Ureter (tissue), 1 donor: ENCODE data around the gene HOXD3. TPM values are rescaled to one million over a fixed set of nuclear protein-coding genes. Genes with fewer than 3 reads are reported as not detected.

Experiments
- DNase-seq: peaks from one replicate; pipeline ENCODE4 v3.0.0-alpha.2; 2020; ENCODE audit warnings: low spot score
- total RNA-seq: library from RNA; stranded (reverse); gene quantifications from one replicate; pipeline ENCODE4 v1.2.4, GENCODE V29; 2023
- donor health status: DM: yes; HTN: yes; CAD: no.

The HOXD3 gene
- total RNA-seq, 1 donor from 2014 or later: 28.2 TPM

- DNase-seq: peak; percentile 39
Measured at GRCh38 chr2:176148751-176149421, 8.2 kb upstream of the HOXD3 start.

- no peak for DNase-seq
Measured at GRCh38 chr2:176149481-176149938, 7.6 kb upstream of the HOXD3 start.

- DNase-seq: no peak
Measured at GRCh38 chr2:176149939-176150583, 7.0 kb upstream of the HOXD3 start.

DNA sequence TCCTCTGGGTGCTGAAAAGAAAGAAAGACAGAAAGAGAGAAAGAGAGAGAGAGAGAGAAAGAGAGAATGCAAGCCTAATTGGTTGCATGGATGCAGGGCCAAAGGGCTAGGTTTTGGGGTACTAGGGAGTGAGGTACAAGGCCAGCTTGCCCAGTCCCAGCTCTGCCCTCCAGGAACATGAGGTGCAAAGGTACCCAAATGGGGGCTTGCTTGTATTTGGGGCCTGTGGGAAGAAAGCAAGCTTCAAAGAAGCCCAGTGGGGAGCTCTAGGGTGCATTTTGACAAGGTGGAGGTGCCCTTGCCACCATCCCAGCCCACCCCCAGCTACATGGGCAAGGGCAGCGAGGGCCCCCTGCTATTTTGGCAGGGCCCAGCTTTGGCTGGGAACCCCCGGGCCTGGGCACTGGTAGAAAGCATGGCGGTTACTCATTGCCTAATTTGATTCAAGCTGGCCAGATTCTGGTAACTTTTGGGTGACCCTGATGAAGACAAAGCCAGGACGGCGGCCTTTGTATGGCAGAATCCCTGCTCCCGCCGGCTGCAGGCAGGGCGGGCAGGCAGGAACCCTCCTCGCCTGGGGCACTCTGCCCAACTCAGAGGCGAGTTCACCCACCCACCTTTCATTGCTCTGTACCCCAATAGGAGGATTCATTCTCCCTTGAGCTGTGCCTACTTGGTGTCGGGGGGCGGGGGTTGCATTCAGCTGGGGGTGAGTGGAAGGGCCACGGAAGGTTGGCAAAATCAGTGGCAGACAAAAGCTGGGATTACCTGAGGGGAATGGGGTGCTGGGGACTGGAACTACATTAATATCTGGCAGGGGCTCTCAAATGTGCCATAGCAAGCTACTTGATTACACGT, 6.3 kb upstream of the HOXD3 start:
- no peak for DNase-seq

DNA sequence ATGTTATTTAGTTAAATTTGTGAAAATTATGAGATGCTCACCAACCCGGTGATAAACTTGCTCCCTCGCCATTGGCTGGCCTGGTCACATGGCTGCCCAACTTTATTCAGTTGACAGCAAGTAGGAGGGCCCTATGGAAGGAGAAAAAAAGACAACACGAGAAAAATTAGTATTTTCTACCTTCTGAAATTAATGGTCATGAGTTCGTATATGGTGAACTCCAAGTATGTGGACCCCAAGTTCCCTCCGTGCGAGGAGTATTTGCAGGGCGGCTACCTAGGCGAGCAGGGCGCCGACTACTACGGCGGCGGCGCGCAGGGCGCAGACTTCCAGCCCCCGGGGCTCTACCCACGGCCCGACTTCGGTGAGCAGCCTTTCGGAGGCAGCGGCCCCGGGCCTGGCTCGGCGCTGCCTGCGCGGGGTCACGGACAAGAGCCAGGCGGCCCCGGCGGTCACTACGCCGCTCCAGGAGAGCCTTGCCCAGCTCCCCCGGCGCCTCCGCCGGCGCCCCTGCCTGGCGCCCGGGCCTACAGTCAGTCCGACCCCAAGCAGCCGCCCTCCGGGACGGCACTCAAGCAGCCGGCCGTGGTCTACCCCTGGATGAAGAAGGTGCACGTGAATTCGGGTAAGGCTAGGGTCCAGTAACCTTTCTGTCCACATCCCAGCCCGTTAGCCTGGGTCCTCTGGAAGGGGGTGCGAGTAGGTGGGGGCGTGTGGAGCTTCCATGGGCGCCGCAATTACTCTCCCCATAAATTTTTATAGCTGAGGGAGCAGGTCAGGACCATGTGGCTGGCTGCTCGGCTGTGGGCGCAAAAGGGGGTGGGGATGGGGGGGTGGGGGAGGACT, 5.4 kb upstream of the HOXD3 start, which contains the start of gene HOXD4:
Gene HOXD4 (plus strand): TSS at position 109 of the 846 bp plus-strand sequence. CDS start 84 bp downstream, at position 193.
- no peak for DNase-seq

DNA sequence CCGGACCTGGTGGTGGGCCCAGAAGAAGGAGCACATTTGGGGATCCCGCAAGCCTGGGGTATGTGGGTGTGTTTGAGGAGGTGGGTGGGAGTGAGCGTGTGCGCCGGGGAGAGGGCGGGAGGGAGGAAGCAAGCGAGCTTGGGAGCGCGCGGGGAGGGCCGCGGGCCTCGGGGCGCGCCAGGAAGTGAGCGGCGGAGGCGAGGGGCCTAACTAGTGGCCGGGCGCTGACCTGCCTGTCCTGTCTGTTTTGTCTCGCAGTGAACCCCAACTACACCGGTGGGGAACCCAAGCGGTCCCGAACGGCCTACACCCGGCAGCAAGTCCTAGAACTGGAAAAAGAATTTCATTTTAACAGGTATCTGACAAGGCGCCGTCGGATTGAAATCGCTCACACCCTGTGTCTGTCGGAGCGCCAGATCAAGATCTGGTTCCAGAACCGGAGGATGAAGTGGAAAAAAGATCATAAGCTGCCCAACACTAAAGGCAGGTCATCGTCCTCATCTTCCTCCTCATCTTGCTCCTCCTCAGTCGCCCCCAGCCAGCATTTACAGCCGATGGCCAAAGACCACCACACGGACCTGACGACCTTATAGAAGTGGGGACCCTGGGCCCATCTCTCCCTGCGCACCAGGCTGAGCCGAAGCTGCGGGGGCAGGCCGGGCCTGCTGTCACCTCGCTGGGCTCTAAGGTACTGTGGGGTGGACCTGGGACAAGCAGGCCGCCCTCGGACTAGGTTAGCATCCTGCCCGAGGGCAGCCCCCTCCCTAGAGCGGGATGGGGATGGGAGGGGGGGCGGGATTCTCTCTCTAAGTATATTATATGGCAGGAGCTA, 4.5 kb upstream of the HOXD3 start:
- no peak for DNase-seq

GRCh38 chr2:176154576-176155252, 2.4 kb upstream of the HOXD3 start:
- no peak for DNase-seq

DNA sequence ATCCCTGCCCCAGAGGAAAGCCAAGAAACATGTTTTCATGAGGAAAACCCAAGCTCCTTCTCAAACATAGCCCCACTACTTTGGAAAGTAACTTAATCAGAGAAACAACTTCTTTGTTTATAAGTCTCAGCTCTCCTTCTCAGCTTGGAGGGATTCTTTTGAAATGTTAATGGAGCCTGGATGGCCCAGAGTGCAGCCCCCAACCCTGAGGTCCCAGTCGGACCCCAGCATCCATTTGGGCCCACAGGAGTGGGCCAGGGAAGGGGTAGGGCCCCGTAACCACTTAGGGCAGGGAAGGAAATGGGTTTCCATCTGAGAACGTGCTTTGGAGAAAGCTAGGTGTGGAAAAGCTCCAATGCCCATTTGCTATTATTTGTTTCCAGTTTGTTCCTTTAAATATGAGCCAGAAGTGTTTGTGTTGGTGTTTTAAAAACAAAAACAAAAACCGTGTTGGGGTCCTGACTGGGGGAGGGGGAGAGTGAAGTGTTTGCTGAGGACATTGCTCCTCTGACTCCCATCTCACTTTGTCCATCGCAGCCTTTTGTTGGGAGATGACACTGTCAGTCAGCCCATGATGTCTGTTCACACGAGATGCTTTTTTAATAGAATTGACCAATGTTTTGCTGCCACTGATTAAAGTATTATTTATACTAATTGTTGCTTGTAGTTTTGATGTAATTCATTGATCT, 1.6 kb upstream of the HOXD3 start:
- DNase-seq: no peak

DNA sequence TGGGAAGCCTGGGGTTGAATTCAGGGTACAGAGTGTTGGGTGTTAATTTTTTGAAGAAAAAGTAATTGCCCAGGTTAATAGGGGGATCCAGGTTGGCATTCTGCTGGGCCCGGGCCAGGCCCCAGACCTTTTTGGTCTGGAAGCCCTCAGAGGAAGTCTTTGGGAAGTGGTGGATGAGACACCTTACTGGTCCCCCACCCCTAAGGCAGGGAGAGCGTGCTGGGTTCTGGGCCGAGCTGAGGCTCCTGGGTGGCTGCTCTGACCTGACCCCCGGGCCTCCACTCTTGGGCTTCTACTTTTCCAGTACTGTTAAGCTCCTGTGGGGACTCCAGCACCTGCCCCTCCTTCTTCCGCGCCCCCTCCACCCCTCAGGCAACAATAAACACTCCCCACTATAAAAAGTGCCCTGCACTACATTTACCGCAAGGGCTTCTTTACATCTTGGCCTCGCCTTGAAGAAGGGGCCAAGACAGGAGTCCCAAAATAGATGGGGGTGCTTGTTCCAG, 753 bp upstream of the HOXD3 start:
- DNase-seq: no peak

DNA sequence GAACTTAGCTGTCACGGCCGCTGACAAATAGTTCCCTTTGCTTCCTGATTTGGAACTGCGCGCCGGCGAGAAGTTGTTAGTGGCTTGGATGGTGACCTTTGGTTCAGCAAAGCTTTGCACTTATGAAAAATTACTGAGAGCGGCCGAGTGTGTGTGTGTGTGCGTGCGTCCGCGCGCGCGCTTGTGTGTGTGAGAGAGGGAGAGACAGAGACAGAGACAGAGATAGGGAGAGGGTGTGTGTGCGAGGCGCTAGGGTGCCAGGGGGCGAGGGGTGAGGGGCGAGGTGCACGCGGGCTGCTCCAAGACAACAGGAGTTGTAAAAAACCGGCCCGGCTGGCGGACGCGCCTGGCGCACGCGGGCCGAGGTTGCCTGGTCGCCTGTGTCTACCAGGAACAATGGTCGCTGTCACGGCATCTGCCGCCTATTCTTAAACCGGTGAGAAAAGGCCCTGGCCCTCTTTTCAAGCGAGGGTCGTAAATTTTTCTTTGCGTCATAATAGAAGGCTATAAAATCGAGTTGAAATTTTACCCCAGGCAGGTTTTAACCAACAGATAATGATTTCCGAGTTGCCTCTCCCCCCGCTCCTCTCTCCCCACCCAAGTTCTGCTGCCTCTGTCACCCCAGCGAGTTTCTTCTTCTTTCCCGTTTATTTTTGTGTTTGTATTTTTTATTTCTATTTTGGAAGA, 535 bp downstream of the HOXD3 start:
- DNase-seq: no peak

DNA sequence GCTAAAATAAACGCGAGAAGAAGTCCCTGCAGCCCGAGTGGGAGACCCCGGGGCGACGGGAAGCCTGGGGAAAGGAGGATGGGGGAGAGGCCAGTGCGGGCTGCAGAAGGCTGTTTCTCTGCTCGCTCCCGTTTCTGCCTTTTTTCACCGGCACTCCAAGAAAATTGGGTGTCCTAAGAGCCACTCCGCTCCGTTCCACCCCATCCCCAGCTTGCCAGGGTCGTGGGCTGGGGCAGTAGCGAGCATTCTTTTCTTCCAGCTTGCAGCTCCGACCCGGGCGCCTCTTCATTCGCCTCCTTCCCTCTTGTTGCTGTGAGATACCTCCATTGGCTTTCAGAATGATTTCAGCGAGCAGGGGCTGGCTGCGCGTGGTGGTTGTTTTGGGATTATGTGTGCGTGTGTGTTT, 1.1 kb downstream of the HOXD3 start:
- DNase-seq: no peak

GRCh38 chr2:176158855-176159662, 2.0 kb downstream of the HOXD3 start:
- no peak for DNase-seq

DNA sequence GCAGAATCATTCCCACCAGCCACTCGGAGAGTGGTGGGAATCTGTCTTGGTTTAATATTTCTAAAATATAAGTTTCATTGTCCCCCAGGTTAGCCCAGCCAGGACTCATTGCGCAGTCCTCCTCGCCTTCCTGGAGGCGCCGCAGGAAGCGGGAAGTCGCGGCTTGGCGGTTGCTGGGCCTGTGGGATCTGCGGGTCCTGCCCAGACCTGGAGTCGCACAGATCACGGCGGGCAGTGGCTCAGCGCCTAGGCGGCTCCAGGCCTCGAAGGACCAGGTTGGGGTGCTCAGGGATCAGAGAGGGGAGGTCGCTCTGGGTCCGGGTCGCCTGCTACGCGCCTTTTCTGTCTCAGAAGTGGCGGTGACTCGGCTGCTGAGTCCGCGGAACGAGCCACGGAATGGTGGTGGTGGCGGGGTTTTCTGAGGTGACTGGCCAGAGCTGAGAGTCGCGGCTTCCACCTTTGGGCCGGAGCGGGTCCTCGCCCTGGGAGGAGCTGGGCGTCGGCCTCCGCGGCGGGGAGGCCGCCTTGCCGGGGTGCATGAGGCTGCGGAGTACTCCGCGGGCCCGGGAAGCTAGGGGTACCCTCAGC, 2.6 kb downstream of the HOXD3 start:
- DNase-seq: no peak

- no peak for DNase-seq
Measured at GRCh38 chr2:176160251-176160985, 3.3 kb downstream of the HOXD3 start.

GRCh38 chr2:176160986-176161824, 4.1 kb downstream of the HOXD3 start:
- no peak for DNase-seq
